ENCODE data around the gene SUPT20HL2. TPM values are rescaled to one million over a fixed set of nuclear protein-coding genes. Genes with fewer than 3 reads are reported as not detected.

SUPT20HL2 gene
- total RNA-seq, 1 donor from 2014 or later = not detected

DNA sequence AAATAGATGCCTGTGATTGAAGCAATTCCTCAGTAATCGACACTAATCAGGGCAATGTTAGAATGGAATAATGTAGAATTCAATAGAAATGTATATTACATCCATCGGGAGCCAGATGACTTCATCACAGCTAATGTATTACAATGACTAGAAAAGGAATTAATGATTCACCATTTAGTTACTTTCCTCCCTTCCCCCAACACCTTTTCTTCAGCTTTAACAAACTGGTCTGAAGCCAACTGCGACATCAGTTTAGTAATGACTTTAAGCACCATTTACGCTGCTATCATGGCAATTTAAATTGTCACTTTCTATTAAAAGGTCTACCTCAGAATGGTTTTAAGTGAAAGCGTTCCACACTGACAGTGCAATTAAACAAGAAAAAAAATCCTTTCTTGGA, 45.1 kb downstream of the SUPT20HL2 start:
- no peaks in the 10 kb centered on the region for H3K4me1 Mint-ChIP-seq (ENCODE audit: unreplicated experiment)
- H3K27me3 Mint-ChIP-seq (ENCODE audit: unreplicated experiment) = no peaks in the 10 kb centered on the region
- H3K4me3 Mint-ChIP-seq (ENCODE audit: unreplicated experiment) = no peak overlapping the region
- H3K36me3 Mint-ChIP-seq (ENCODE audit: low read depth, unreplicated experiment) = no peaks in the 10 kb centered on the region
- H3K27ac Mint-ChIP-seq (ENCODE audit: unreplicated experiment) = no peak overlapping the region
- H3K9me3 Mint-ChIP-seq (ENCODE audit: unreplicated experiment) = no peaks in the 10 kb centered on the region
- TF ChIP-seq, protein P1, sequence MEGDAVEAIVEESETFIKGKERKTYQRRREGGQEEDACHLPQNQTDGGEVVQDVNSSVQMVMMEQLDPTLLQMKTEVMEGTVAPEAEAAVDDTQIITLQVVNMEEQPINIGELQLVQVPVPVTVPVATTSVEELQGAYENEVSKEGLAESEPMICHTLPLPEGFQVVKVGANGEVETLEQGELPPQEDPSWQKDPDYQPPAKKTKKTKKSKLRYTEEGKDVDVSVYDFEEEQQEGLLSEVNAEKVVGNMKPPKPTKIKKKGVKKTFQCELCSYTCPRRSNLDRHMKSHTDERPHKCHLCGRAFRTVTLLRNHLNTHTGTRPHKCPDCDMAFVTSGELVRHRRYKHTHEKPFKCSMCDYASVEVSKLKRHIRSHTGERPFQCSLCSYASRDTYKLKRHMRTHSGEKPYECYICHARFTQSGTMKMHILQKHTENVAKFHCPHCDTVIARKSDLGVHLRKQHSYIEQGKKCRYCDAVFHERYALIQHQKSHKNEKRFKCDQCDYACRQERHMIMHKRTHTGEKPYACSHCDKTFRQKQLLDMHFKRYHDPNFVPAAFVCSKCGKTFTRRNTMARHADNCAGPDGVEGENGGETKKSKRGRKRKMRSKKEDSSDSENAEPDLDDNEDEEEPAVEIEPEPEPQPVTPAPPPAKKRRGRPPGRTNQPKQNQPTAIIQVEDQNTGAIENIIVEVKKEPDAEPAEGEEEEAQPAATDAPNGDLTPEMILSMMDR (IDR thresholded peaks at IDR 0.05; ENCODE audit: unreplicated experiment) = no peak
- no peak for DNase-seq (ENCODE audit: low spot score)

DNA sequence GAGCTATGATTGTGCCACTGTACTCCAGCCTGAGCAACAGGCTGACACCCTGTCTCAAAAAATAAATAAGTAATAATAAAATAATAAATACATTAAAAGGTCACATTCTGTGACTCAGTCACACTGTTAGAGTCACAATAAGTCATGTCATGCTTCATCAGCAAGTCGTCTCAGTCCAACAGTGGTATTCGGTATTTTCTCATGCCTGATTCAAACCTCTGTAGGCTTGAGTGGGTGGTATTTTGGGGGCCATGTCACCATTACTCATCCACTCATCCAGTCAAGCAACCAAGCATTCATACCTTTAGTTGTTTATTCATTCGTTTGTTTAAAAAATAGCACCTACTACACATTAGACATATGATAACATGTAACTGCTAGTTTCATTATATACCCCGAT, 46.9 kb downstream of the SUPT20HL2 start:
- TF ChIP-seq, protein P1 (IDR thresholded peaks at IDR 0.05; ENCODE audit: unreplicated experiment) = no peak
- Mint-ChIP-seq H3K27ac (ENCODE audit: unreplicated experiment) (no peak overlapping the region), H3K4me3 (ENCODE audit: unreplicated experiment) (no peak overlapping the region), H3K9me3 (ENCODE audit: unreplicated experiment) (no peaks in the 10 kb centered on the region), H3K27me3 (ENCODE audit: unreplicated experiment) (peaks cover 2% of the 10 kb centered on the region), H3K4me1 (ENCODE audit: unreplicated experiment) (no peaks in the 10 kb centered on the region), H3K36me3 (ENCODE audit: low read depth, unreplicated experiment) (no peaks in the 10 kb centered on the region)
- DNase-seq (ENCODE audit: low spot score) = no peak

DNA sequence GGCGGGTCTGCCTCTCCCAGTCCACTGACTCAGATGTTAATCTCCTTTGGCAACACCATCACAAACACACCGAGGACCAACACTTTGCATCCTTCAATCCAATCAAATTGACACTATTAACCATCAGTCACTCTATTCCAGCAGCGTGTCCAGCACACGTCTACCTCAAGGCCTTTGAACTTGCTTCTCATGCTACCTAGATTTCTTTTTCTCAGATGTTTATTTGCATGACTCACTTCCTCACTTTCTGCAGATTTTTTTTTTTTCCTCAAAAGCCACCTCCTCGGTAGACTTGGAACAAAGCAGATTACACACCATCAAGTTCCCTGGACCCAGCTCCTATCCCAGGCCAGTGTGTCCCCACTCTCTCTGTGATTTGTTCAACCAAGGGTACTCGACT, 49.5 kb downstream of the SUPT20HL2 start:
- H3K27me3 Mint-ChIP-seq (ENCODE audit: unreplicated experiment) = peaks cover 3% of the 10 kb centered on the region
- no peak for DNase-seq (ENCODE audit: low spot score)
- no peak overlapping the region for H3K4me3 Mint-ChIP-seq (ENCODE audit: unreplicated experiment)
- no peaks in the 10 kb centered on the region for H3K9me3 Mint-ChIP-seq (ENCODE audit: unreplicated experiment)
- no peak overlapping the region for H3K27ac Mint-ChIP-seq (ENCODE audit: unreplicated experiment)
- peaks cover 6% of the 10 kb centered on the region for H3K4me1 Mint-ChIP-seq (ENCODE audit: unreplicated experiment)
- H3K36me3 Mint-ChIP-seq (ENCODE audit: low read depth, unreplicated experiment) = no peaks in the 10 kb centered on the region
- TF ChIP-seq, protein P1 (IDR thresholded peaks at IDR 0.05; ENCODE audit: unreplicated experiment) = no peak

DNA sequence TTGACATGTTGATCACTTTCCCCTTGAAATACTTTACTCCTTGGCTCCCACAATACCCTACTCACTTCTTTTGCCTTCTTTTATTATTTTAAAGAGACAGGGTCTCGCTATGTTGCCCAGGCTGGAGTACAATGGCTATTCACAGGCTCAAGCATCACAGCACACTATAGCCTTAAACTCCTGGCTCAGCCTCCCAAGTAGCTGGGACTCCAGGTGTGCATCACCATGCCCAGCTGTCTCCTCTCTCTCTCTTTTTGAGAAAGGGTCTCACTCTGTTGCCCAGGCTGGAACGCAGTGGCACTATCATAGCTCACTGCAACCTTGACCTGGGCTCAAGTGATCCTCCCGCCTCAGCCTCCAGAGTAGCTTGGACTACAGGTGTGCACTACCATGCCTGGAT, 51.6 kb downstream of the SUPT20HL2 start:
- TF ChIP-seq, protein P1 (IDR thresholded peaks at IDR 0.05; ENCODE audit: unreplicated experiment) = no peak
- Mint-ChIP-seq H3K4me1 (ENCODE audit: unreplicated experiment) (peaks cover 6% of the 10 kb centered on the region), H3K9me3 (ENCODE audit: unreplicated experiment) (no peaks in the 10 kb centered on the region), H3K27me3 (ENCODE audit: unreplicated experiment) (peaks cover 3% of the 10 kb centered on the region), H3K27ac (ENCODE audit: unreplicated experiment) (no peak overlapping the region), H3K4me3 (ENCODE audit: unreplicated experiment) (no peak overlapping the region), H3K36me3 (ENCODE audit: low read depth, unreplicated experiment) (no peaks in the 10 kb centered on the region)
- DNase-seq (ENCODE audit: low spot score) = no peak

Other genes starting within 250 kb of the SUPT20HL2 start
- gene ZFX, start 164.3 kb downstream of the SUPT20HL2 start, total RNA-seq (ENCODE audit: unreplicated experiment) = 40.0 TPM
- not detected for gene SUPT20HL1, start 46.6 kb upstream of the SUPT20HL2 start, total RNA-seq (ENCODE audit: unreplicated experiment)
- 11.6 TPM for gene PDK3, start 151.2 kb upstream of the SUPT20HL2 start, total RNA-seq (ENCODE audit: unreplicated experiment)